Smooth muscle cell (in vitro differentiated cells): Measurements from ENCODE around the gene MAP3K15. TPM values are rescaled to one million over a fixed set of nuclear protein-coding genes. Genes with fewer than 3 reads are reported as not detected.

Experiments used
- DNase-seq: peaks from one replicate; lab custom pipeline; 2025; ENCODE audit not compliant: unreplicated experiment; lab: John Stamatoyannopoulos, UW
- H2AFZ ChIP-seq: fragments of 200-600 bp; sonication (generic); 2 replicates; pipeline ENCODE4 v1.6.0; 2016; ENCODE audit warnings: antibody characterized with exemption, low read depth, mild to moderate bottlenecking
- H3F3A ChIP-seq: fragments of 200-600 bp; sonication (generic); 2 replicates; pipeline ENCODE4 v1.6.0; 2017; ENCODE audit warnings: antibody characterized with exemption, low read depth
- H3K27ac ChIP-seq: fragments of 200-600 bp; sonication (generic); 2 replicates; pipeline ENCODE4 v1.5.1; 2016; ENCODE audit warnings: low read depth, mild to moderate bottlenecking
- H3K27me3 ChIP-seq: fragments of 200-600 bp; sonication (generic); 2 replicates; pipeline ENCODE4 v1.6.1; 2016; ENCODE audit warnings: low read depth, mild to moderate bottlenecking
- H3K36me3 ChIP-seq: fragments of 200-600 bp; sonication (generic); 2 replicates; pipeline ENCODE4 v1.5.1; 2016; ENCODE audit warnings: low read depth
- H3K4me1 ChIP-seq: fragments of 200-600 bp; sonication (generic); 2 replicates; pipeline ENCODE4 v1.5.1; 2016; ENCODE audit warnings: low read depth
- H3K4me2 ChIP-seq: fragments of 200-600 bp; sonication (generic); 2 replicates; pipeline ENCODE4 v1.6.0; 2016; ENCODE audit warnings: mild to moderate bottlenecking
- H3K4me3 ChIP-seq: fragments of 200-600 bp; sonication (generic); 2 replicates; pipeline ENCODE4 v1.5.1; 2016; ENCODE audit warnings: mild to moderate bottlenecking
- H3K79me2 ChIP-seq: fragments of 200-600 bp; sonication (generic); 2 replicates; pipeline ENCODE4 v1.6.0; 2016; ENCODE audit warnings: low read depth, mild to moderate bottlenecking
- H3K9ac ChIP-seq: fragments of 200-600 bp; sonication (generic); 2 replicates; pipeline ENCODE4 v1.6.0; 2016; ENCODE audit warnings: low read depth
- H3K9me3 ChIP-seq: fragments of 200-600 bp; sonication (generic); replicated peaks from 2 replicates; pipeline ENCODE4 v1.5.1; 2016; ENCODE audit warnings: low read depth
- H4K20me1 ChIP-seq: fragments of 200-600 bp; sonication (generic); 2 replicates; pipeline ENCODE4 v1.6.0; 2016; ENCODE audit warnings: low read depth
- WGBS: methylation state at CpG from one replicate; pipeline ENCODE4 v1.1.7; 2016; ENCODE audit warnings: low lambda C conversion rate; 5-methylcytosine and 5-hydroxymethylcytosine counted together
- polyA plus RNA-seq: library from polyadenylated mRNA; unstranded; fragments of >200 nt; fragmentation: Nextera tagmentation; extraction: Ambion mirVana; gene quantifications from 2 replicates; pipeline ENCODE4 v1.2.1, GENCODE V29; 2016
- total RNA-seq: library from RNA; depleted of rRNA; stranded (reverse); fragments of >200 nt; gene quantifications from 2 replicates; pipeline ENCODE4 v1.2.3, GENCODE V29; 2014
- TF ChIP-seq, protein P1 (sequence below): fragments of 200-600 bp; sonication (generic); IDR thresholded peaks from 2 replicates; pipeline ENCODE4 v1.5.1; 2017; ENCODE audit warnings: borderline replicate concordance, mild to moderate bottlenecking, antibody characterized with exemption; ENCODE audit not compliant: insufficient read depth, poor library complexity, severe bottlenecking

MAP3K15 gene
- total and polyA plus RNA-seq, 2 experiments from 2014 or later = 1.6 TPM; not detected in 1

DNA sequence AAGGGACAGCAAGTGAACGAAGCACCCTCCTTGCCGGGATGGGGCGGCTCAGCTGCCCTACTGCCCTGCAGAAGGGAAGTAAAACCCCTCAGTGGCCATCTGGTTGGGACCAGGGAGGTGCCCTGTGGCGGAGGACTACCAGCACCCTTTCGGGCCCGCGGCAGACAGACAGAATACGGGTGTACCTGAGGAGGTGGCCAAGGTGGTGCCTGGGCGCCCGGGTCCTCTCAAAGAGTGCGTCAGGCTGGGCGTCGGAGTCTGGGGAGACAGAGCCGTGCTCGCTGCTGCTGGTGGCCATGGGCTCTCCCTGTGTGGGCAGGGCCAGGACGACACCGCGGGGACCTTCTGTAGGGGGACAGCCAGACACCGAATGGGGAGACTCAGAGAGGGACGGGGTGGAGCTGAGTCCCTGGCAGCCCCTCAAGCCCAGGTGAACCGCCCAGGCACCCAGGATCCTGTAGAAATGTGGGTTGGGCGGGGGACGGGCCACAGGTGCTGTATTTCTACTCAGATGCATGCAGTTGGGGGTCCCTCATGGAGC lies 141.9 kb downstream of the MAP3K15 start:
- TF ChIP-seq, protein P1, sequence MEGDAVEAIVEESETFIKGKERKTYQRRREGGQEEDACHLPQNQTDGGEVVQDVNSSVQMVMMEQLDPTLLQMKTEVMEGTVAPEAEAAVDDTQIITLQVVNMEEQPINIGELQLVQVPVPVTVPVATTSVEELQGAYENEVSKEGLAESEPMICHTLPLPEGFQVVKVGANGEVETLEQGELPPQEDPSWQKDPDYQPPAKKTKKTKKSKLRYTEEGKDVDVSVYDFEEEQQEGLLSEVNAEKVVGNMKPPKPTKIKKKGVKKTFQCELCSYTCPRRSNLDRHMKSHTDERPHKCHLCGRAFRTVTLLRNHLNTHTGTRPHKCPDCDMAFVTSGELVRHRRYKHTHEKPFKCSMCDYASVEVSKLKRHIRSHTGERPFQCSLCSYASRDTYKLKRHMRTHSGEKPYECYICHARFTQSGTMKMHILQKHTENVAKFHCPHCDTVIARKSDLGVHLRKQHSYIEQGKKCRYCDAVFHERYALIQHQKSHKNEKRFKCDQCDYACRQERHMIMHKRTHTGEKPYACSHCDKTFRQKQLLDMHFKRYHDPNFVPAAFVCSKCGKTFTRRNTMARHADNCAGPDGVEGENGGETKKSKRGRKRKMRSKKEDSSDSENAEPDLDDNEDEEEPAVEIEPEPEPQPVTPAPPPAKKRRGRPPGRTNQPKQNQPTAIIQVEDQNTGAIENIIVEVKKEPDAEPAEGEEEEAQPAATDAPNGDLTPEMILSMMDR = no peak
- peak overlapping the region; percentile 43 for H3K4me3 ChIP-seq
- no peaks in the 10 kb centered on the region for H3K27me3 ChIP-seq
- no peak for DNase-seq
- H3K4me1 ChIP-seq = no peaks in the 10 kb centered on the region
- no peak overlapping the region for H3K9ac ChIP-seq
- no peaks in the 10 kb centered on the region for H3K9me3 ChIP-seq
- no peaks in the 10 kb centered on the region for H3K79me2 ChIP-seq
- H3K4me2 ChIP-seq = peak overlapping the region; percentile 82
- WGBS = 54% methylated on average over 19 of the region's 23 CpGs
- H3F3A ChIP-seq = no peaks in the 10 kb centered on the region
- no peaks in the 10 kb centered on the region for H3K36me3 ChIP-seq
- no peak overlapping the region for H3K27ac ChIP-seq
- H2AFZ ChIP-seq = no peak overlapping the region
- no peaks in the 10 kb centered on the region for H4K20me1 ChIP-seq

DNA sequence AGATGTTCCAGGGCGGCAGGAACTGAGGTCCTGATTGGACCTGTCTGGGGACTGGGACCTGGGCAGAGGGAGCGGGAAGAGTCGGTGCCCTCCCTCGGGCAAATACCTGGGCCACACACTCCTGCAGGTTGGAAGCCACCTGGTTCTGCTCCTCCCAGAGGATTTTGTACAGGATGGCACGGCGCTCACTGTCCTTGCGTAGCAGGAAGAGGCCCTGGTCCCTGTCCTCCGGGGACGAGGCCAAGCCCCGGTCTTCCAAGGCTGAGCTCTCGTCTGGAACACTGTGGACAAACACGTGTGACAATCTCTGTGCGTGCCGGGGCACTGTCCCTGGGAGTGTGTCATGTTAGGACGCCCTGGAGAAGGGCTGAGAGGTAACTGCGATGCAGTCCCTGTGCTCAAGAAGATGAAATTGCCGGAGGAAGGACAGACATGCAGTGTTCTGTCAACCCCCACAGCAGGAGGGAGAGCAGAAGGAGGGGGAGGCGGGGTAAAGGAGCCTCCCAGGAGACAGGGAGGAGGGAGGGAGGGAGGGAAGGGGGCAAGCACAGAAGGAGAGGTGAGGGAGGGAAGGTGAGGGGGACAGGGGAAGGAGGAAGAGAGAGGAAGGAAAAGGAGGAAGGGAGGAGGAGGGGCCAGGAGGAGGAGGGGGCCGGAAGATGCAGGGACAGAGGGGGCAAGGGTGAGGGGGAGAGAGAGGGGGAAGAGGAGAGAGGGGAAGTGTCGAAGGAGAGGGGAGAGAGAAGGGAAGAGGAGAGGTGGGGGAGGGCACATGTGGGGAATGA lies 142.6 kb downstream of the MAP3K15 start:
- H3K4me3 ChIP-seq = peak overlapping the region; percentile 43
- no peaks in the 10 kb centered on the region for H3K36me3 ChIP-seq
- no peak overlapping the region for H3K9ac ChIP-seq
- TF ChIP-seq, protein P1 = no peak
- no peaks in the 10 kb centered on the region for H3F3A ChIP-seq
- H3K4me2 ChIP-seq = peak overlapping the region; percentile 82
- H4K20me1 ChIP-seq = no peaks in the 10 kb centered on the region
- peak overlapping the region; percentile 62 for H2AFZ ChIP-seq
- no peaks in the 10 kb centered on the region for H3K4me1 ChIP-seq
- H3K79me2 ChIP-seq = no peaks in the 10 kb centered on the region
- H3K27ac ChIP-seq = no peak overlapping the region
- 39% methylated on average over 17 of the region's 20 CpGs for WGBS
- no peaks in the 10 kb centered on the region for H3K9me3 ChIP-seq
- no peaks in the 10 kb centered on the region for H3K27me3 ChIP-seq
- DNase-seq = no peak

DNA sequence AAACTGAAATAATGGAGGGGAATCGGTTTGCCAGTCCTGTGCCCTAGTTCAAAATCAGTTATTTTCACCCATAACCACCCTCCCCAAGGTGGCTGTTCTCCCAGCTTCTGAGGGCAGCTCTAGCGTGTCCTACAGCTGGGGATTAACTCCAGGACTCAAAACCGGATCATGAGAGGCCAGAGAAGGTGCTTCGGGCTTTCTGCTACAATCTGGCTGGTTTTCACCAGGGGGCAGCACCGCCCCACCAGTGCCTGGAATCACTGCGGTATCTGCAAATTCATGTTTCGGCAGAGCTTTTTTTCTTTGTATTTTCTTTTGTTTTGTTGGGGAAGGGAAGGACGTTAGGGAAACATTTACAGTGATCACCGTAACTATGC lies 143.2 kb downstream of the MAP3K15 start:
- Histone ChIP-seq H4K20me1 (no peaks in the 10 kb centered on the region), H3K4me3 (peak overlapping the region; percentile 43), H3K4me1 (no peaks in the 10 kb centered on the region), H3K27ac (no peak overlapping the region), H3K27me3 (no peaks in the 10 kb centered on the region), H2AFZ (peak overlapping the region; percentile 62), H3K9me3 (no peaks in the 10 kb centered on the region), H3F3A (no peaks in the 10 kb centered on the region), H3K79me2 (no peaks in the 10 kb centered on the region), H3K4me2 (peak overlapping the region; percentile 82), H3K9ac (no peak overlapping the region), H3K36me3 (no peaks in the 10 kb centered on the region)
- TF ChIP-seq, protein P1 = peak; percentile 71
- 26% methylated on average over 9 of the region's 9 CpGs for WGBS
- peak; percentile 4 for DNase-seq

DNA sequence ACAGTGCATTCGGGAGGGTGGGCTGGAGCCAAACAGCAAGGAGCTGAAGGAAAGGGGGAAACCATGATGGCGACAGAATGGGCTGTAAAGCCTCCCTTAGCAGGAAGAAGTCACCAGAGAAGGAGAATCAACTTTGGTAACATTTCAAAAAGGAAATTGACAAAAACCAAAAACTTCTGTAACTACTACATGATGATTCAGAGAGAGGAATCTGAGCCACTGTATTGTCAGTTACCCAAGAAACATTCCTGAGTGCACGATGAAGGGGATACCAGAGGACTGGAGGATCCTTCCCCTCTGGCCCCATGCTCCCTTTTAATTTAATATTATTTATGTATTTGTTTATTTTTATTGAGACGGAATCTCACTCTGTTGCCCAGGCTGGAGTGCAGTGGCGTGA lies 145.2 kb downstream of the MAP3K15 start:
- Histone ChIP-seq H2AFZ (no peak overlapping the region), H3K27ac (no peak overlapping the region)

More for the DNA sequence above, 145.2 kb downstream of the MAP3K15 start:
- Histone ChIP-seq H4K20me1 (no peaks in the 10 kb centered on the region), H3F3A (no peaks in the 10 kb centered on the region), H3K9ac (no peak overlapping the region), H3K4me1 (no peaks in the 10 kb centered on the region), H3K4me3 (no peak overlapping the region), H3K4me2 (no peak overlapping the region), H3K36me3 (no peaks in the 10 kb centered on the region), H3K27me3 (no peaks in the 10 kb centered on the region), H3K9me3 (no peaks in the 10 kb centered on the region), H3K79me2 (no peaks in the 10 kb centered on the region)
- WGBS = 78% methylated on average over 5 of the region's 5 CpGs
- DNase-seq = no peak
- TF ChIP-seq, protein P1 = no peak
